Right kidney (tissue), 1 donor: ENCODE data around the gene HLA-F.
A peak's percentile ranks its signal among the peaks of the same experiment; 100 is the strongest.

ENCODE experiments used
- DNase-seq: peaks from one replicate; pipeline ENCODE4 v3.0.0-alpha.2; 2016

Gene HLA-F

GRCh38 chr6:29724937-29725869 lies 2.0 kb downstream of the HLA-F start:
- no peak for DNase-seq

- DNase-seq: no peak
Observed at GRCh38 chr6:29726001-29726400, 2.8 kb downstream of the HLA-F start.

- DNase-seq: no peak
Observed at GRCh38 chr6:29726571-29727194, 3.4 kb downstream of the HLA-F start.

GRCh38 chr6:29727637-29728036 lies 4.4 kb downstream of the HLA-F start:
- DNase-seq: no peak

- DNase-seq: no peak
Observed at GRCh38 chr6:29728173-29728874, 5.1 kb downstream of the HLA-F start.

- DNase-seq: no peak
Observed at GRCh38 chr6:29728875-29729270, 5.6 kb downstream of the HLA-F start.

- no peak for DNase-seq
Observed at GRCh38 chr6:29729774-29730328, 6.6 kb downstream of the HLA-F start.

- no peak for DNase-seq
Observed at GRCh38 chr6:29730575-29731126, 7.4 kb downstream of the HLA-F start.

GRCh38 chr6:29731281-29731680 lies 8.0 kb downstream of the HLA-F start:
- DNase-seq: no peak

- no peak for DNase-seq
Observed at GRCh38 chr6:29733057-29733456, 9.8 kb downstream of the HLA-F start.

GRCh38 chr6:29734046-29735018 lies 11.1 kb downstream of the HLA-F start:
- DNase-seq: no peak

- no peak for DNase-seq
Observed at GRCh38 chr6:29736563-29736962, 13.3 kb downstream of the HLA-F start.

GRCh38 chr6:29737707-29738630 lies 14.7 kb downstream of the HLA-F start:
- DNase-seq: peak; percentile 23

GRCh38 chr6:29739136-29739881 lies 16.1 kb downstream of the HLA-F start:
- DNase-seq: no peak

- no peak for DNase-seq
Observed at GRCh38 chr6:29739882-29740261, 16.6 kb downstream of the HLA-F start.

GRCh38 chr6:29741592-29741991 lies 18.4 kb downstream of the HLA-F start:
- DNase-seq: no peak

- DNase-seq: no peak
Observed at GRCh38 chr6:29742127-29742526, 18.9 kb downstream of the HLA-F start.

- DNase-seq: no peak
Observed at GRCh38 chr6:29743025-29743424, 19.8 kb downstream of the HLA-F start.

GRCh38 chr6:29743568-29743967 lies 20.3 kb downstream of the HLA-F start:
- no peak for DNase-seq
